ENCODE measurements around the gene RNLS. TPM values are rescaled to one million over a fixed set of nuclear protein-coding genes. Genes with fewer than 3 reads are reported as not detected.

Gene RNLS
- total RNA-seq (2014; rRNA removed; shearing (Covaris generic)): 47.5 and 50.9 TPM in 2 replicates
- polyA plus RNA-seq (2015; cell fraction: cytosol; rRNA removed): 17.8 and 18.9 TPM in 2 replicates
- 7.5 and 8.4 TPM in 2 replicates for polyA plus RNA-seq (2015; cell fraction: nucleus; rRNA removed)

DNA sequence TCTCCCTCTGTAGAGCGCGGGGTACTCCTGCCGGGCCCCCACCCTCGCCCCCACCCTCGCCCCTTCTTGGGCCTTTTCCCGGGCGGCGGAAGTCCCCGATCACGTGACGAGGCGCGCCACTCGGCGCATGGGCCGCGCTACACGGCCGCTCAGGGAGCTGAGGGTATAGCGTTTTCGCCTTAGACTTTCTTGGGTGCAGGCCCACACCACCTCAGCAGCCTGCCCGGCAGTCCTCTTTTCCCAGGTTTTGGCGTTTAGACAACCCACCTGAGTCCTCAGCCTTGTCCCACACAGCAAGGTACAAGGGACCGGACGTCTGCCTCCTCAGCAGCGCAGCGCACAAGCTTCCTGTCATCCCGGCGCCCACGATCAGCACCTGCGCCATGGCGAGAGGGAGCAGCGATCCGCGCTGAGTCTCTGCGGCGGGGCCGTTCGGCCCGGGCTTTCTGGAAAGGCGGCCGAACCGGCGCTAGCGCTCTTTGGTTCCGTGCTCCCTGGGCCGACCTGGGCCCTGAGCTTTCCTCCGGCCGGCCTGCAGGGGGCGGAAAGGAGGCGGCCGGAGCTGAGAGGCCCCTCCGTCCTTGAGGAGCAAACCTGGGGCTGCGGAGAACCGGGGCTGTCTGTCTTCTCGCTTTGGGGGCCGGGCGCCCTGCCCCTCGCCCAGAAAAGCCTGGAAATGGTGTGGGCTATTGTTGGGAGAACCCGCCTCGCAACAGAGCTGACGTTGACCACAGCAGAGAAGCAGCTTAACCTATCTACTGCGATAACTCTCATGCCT is at the start of gene RNLS:
Gene RNLS, minus strand, starts transcription at position 513 of the 778 bp plus-strand sequence.
- DNase-seq (ENCODE audit: low read depth, low spot score): peak; percentile 30
- in situ Hi-C loops (cut with HindIII; ENCODE audit: low pct_unique_long_range_greater_than_20kb, low sequenced_read_pairs): no loop called here

DNA sequence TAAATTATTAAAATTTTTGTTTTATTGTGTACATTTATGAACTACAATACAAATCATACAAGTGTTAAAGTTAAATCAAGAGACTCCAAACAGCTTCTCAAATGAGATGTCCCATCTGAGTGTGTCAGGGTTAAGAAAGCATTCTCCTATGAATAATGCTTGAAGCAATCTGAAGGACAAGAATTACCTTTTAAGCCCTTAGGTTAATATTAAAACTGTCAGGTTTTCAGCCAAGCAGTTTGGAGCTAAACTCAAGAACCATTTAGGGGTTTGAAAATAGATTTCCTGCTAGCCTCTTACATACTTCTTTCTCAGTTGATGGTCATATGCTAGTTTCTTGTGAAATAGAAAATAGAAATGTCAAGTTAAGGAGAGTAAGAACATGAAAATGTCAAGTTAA is 41.7 kb upstream of the RNLS start:
- in situ Hi-C loops (cut with HindIII; ENCODE audit: low pct_unique_long_range_greater_than_20kb, low sequenced_read_pairs): no loop called here
- DNase-seq (ENCODE audit: low read depth, low spot score): no peak

DNA sequence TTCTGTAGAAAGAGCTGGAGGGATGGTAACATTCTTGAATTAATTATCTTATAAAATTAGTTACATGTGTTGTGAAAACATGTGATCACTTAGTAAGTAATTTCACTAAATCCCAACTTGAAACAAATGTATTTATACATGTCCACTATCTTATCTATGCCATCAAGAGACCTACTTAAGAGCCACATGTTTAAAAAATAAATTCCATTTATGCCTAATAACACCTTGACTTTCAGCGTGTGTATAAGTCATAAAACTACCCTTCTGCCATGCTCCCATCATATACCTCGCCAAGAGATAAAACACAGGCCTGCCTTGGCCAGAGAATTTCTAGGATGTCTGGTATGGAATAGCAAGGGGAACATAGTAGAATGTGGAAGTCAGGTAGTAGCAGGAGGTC is 40.7 kb upstream of the RNLS start:
- in situ Hi-C loops (cut with HindIII; ENCODE audit: low pct_unique_long_range_greater_than_20kb, low sequenced_read_pairs): no loop called here
- DNase-seq (ENCODE audit: low read depth, low spot score): no peak

DNA sequence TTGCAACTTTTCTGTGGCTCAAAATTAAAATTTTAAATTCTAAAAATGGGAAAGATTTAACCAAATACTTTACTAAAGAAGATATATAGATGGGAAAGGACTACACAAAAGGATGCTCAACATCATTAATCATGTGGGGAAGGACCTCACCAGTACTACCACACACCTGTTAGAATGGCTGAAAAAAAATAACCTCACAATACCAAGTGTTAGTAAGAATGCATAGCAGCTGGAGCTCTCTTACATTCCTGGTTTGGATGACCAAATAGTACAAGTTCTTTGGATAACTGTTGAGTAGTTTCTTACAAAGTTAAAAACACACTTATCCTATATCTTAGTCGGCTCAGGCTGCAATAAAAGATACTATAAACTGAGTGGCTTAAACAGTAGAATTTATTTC is 37.3 kb upstream of the RNLS start:
- in situ Hi-C loops (cut with HindIII; ENCODE audit: low pct_unique_long_range_greater_than_20kb, low sequenced_read_pairs): no loop called here

DNA sequence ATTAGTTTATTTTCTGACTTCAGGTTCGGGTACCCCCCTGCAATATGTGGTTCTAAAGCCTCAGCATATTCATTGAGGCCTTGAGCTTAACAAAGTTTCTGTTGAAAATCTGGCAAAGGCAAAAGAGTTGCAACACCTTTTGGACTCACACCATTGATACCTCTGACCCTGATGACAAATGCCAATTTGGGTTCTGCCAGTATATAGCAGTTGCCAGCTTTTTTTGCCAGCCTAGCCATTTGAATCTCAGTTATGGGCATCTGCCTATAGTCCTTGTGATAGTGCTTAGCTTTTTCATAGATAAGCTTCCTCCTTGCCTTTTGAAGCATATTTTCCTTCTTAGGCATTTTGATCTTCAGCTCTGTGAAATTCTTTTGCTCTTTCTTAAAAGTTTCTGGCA is 35.4 kb upstream of the RNLS start:
- no peak for DNase-seq (ENCODE audit: low read depth, low spot score)
- in situ Hi-C loops (cut with HindIII; ENCODE audit: low pct_unique_long_range_greater_than_20kb, low sequenced_read_pairs): no loop called here

More for the DNA sequence above, 37.3 kb upstream of the RNLS start:
- no peak for DNase-seq (ENCODE audit: low read depth, low spot score)

DNA sequence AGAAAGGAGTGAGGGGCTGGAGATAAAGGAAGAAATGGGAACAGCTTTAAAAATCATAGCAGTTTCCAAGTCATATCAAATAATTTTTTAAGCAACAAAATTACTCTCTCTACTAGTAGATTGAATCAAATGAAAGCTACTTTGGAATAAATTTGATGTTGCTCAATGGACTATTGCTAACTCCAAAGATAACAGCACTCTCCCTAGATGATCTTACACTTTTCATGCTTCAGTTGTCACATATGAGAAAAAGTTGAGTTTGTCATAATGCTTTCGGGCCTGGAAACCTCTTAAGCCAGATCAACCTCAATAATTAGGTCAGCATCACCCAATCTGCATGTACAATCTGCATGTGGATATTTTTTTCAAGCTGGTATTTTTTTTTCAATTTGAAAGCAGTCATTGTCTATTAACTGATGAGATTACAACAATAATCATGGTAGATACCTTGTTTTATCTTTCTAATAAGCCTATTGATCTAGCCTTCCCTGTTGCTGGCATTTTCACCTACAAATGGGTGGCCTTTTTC is 34.7 kb upstream of the RNLS start:
- in situ Hi-C loops (cut with HindIII; ENCODE audit: low pct_unique_long_range_greater_than_20kb, low sequenced_read_pairs): no loop called here
- no peak for DNase-seq (ENCODE audit: low read depth, low spot score)

DNA sequence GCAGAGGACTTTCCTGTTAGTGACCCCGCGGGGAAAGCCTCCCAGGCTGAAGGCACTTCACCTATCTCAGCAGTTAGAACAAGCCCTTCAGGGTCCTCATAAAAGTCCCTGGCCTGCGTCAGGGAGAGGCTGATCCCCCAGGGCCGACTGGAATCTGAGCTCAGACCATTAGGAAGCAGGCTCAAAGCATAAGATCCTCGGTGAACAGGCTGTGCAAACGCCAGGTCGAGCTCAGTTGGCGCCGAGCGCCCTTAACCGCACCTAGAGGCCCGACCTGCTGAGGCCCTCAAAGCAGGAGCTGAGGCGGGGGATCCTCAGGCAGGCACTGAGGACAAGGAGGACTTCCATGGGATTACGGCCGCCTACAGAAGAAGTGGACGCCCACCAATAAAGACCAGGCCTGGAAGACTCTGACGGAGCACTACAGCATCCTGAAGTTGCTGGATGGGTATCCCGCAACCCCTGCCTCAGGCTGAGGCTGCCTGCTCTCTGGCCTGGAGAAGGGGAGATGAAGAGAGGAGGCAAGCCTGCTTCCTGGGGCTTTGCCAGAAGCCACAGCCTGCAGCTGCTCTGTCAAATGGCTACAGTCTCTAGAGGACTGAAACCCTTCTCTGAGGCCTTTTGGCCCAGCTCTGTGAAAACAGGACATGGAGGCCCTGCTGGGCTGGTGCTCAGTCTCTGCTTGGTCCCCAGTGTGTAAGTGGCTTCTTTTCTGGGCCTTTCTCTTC is 33.3 kb upstream of the RNLS start:
- DNase-seq (ENCODE audit: low read depth, low spot score): no peak
- in situ Hi-C loops (cut with HindIII; ENCODE audit: low pct_unique_long_range_greater_than_20kb, low sequenced_read_pairs): no loop called here

DNA sequence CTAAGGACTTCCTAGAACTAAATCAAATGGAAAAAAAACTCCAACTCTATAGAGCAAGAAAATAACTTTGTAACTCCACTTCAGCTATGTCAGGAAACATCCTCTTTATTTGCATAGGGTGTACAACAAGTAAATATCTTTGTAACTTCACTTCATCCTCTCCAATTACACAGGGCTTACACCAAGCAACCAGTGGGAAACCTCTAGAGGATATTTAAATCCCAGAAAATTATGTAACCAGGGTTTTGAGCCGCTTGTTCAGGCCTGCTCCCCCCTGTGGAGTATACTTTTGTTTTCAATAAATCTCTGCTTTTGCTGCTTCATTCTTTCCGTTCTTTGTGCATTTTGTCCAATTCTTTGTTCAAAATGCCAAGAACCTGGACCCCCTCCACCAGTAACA is 25.7 kb upstream of the RNLS start:
- in situ Hi-C loops (cut with HindIII; ENCODE audit: low pct_unique_long_range_greater_than_20kb, low sequenced_read_pairs): no loop called here

DNA sequence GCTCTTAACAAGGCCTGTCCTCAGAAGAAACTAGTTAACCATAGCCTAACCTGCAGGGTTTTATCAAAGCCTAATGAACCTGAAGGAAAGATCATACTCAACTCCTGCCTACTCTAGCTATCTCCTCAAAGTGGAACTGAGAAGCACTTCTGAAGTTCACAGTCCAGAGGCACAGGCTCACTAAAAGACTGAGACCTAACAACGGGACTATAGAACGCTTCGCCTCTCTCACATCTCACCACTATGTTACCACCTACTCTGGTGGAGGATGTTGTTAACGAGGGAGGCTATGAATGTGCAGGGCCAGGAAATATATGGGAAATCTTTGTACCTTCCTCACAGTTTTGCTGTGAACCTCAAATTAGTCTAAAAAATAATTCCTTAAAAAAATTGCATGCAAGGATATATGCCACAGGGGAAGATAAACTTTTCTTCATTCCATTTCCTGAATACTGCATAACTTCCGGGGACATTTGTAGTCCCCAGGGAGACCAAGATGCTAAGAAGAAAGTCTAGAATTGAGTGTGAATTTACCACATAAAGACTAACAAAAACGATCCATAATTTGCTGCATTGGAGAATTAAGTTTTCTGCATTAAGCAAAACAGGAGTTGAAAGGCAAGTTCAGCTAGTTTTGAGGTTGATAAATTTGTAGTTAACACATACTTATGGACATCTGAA is 25.1 kb upstream of the RNLS start:
- in situ Hi-C loops (cut with HindIII; ENCODE audit: low pct_unique_long_range_greater_than_20kb, low sequenced_read_pairs): no loop called here

More for the DNA sequence above, 25.7 kb upstream of the RNLS start:
- DNase-seq (ENCODE audit: low read depth, low spot score): no peak

DNA sequence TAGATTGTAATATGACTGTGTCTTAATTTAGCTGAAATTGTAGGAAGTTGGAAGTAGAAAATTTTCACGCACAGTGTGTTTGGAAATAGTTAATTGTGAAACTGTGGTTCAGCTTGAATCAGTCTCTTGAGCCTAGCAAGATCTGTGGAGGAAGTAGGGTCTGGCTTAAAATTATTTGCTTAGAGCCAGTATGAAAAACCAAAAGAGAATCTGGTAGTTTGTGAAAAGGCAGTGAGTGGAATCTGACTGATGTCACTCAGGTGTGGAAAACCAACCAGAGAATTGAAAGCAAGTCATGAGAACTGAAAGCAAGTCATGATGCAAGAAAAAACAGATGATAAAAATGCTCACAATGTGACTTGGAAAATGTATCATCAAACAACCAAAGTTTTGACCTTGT is 14.9 kb upstream of the RNLS start:
- no peak for DNase-seq (ENCODE audit: low read depth, low spot score)
- in situ Hi-C loops (cut with HindIII; ENCODE audit: low pct_unique_long_range_greater_than_20kb, low sequenced_read_pairs): no loop called here

More for the DNA sequence above, 25.1 kb upstream of the RNLS start:
- no peak for DNase-seq (ENCODE audit: low read depth, low spot score)

DNA sequence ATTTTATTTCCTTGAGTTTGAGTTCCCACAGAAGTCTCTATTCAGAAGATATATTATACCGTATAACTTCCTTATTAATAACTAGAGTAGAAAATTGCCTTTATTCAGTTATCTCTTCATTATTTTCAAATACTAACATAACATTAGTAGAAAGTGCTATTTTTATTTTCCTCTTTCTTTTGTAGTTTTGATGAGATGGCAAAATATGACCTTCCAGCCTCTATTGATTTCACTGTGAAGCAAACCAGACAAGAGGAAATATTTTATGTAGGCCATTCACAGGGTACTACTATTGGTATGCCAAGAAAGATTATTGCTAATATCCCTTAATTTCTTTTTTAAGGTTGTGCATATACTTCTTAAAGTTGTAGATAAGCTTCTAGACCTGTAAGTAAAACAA is 11.4 kb upstream of the RNLS start:
- in situ Hi-C loops (cut with HindIII; ENCODE audit: low pct_unique_long_range_greater_than_20kb, low sequenced_read_pairs): no loop called here
- DNase-seq (ENCODE audit: low read depth, low spot score): no peak

DNA sequence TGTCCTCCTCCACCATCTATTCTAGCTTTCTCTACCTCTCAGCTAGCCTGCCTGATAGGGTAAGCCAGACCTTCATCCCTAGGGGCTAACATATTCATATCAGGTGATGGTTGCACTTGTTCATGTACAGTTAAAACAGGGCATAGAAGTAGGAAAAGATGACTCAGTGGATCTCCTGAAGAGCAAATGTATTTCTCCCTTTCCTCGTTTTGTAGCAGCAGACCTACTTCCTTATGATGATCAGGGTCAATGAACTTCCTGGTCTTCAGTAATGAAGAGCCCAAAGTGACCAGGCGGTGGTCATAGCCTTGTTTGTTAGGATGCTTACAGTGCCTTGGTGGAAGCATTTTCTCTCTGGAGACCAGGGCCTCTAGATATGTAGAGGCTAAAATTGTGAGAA is 9.8 kb upstream of the RNLS start:
- DNase-seq (ENCODE audit: low read depth, low spot score): no peak
- in situ Hi-C loops (cut with HindIII; ENCODE audit: low pct_unique_long_range_greater_than_20kb, low sequenced_read_pairs): no loop called here

DNA sequence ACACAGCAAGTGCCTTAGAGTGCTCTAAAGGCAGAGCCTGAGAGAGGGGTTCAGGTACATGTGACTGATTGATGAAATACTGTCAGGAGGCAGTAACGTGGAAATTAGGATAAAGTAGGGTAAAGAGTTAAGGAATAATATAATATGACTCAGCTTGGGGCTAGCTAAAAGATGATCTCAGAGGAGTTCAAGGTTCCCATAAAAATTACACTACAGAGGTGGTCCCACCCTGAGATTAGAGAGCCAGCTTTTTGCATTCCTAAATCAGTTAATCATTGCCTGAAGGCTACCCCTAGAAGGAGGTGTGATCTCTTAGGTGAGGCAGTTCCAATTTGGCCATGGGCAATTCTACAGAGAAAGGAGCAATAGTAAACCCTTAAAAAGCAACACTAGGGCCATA is 9.3 kb upstream of the RNLS start:
- in situ Hi-C loops (cut with HindIII; ENCODE audit: low pct_unique_long_range_greater_than_20kb, low sequenced_read_pairs): no loop called here
- no peak for DNase-seq (ENCODE audit: low read depth, low spot score)

DNA sequence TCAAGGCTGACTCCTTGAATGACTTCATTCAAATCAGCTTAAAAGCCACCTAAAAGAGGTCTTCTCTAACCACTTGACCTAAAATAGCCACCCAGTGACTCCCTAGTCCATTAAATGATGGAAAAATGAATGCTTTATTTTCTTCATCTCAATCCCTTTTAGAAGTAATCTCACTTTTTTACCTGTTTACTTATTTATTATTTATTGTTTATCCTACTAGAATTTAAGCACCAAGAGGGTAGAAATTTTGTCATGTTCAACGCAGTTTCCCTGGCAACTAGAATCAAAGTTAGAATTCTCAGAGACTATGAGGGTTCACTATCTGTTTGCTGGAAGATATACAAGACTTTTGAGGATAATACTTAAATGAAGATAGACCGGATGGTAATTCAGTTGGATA is 3.3 kb upstream of the RNLS start, which contains the start of gene LIPJ:
Gene LIPJ, plus strand, starts transcription at position 301 of the 400 bp plus-strand sequence. CDS start 3,926 bp downstream, outside the sequence.
- in situ Hi-C loops (cut with HindIII; ENCODE audit: low pct_unique_long_range_greater_than_20kb, low sequenced_read_pairs): no loop called here
- no peak for DNase-seq (ENCODE audit: low read depth, low spot score)

DNA sequence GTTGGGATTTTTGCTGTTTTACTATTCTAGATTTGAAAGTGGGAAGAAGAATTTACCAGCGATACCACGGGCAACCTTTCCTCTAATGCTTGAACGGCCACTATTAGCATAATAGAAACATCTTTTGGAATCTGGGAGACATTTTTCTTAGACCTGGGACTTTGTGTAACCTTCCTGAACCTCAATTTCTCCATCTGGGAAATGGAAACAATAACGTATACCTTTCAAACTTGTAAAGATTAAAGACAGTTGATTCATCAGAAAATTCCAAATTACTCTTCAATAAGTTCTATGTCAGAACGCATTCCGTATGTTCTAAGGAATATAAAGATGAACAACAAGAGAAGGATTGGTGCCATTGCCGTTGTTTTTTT is 453 bp upstream of the RNLS start:
- in situ Hi-C loops (cut with HindIII; ENCODE audit: low pct_unique_long_range_greater_than_20kb, low sequenced_read_pairs): no loop called here

DNA sequence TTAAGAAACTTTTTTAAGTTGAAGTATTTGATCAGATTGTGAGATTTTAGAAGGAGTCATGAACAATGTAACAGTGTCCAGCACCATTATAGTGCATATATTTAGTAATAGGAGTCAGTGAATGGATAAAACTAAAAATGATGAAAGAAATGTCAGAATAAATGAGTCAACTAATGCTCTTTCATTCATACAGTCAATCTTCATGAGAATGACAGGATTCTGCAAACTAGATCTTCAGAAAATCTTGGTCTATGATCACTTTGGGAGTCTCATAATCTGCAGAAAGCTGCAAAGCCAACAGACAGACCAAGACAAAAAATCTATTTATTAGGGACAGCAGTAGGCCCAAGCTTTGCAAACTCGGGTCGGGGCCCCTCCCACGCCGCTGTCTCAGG is 710 bp downstream of the RNLS start:
- no peak for DNase-seq (ENCODE audit: low read depth, low spot score)
- in situ Hi-C loops (cut with HindIII; ENCODE audit: low pct_unique_long_range_greater_than_20kb, low sequenced_read_pairs): no loop called here

More for the DNA sequence above, 453 bp upstream of the RNLS start:
- DNase-seq (ENCODE audit: low read depth, low spot score): no peak

DNA sequence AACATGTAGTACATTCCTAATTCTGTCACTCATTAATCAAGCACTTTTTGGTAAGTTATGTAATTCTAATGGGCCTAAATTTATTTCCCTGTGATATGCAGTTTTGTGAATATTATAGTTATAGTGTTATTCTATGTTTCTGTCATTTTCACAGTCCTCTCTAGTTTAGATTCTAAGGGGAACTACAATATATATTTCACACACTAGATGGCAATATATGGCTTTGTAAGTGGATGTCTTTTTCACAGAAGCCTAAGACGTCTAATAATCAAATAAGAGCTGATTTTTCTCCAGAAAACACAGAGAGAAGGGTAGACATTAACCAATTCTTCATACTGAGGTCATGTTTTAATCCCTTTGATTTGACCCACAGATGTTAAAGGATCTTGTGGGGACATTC is 18.0 kb downstream of the RNLS start:
- DNase-seq (ENCODE audit: low read depth, low spot score): peak; percentile 50
- in situ Hi-C loops (cut with HindIII; ENCODE audit: low pct_unique_long_range_greater_than_20kb, low sequenced_read_pairs): no loop called here

DNA sequence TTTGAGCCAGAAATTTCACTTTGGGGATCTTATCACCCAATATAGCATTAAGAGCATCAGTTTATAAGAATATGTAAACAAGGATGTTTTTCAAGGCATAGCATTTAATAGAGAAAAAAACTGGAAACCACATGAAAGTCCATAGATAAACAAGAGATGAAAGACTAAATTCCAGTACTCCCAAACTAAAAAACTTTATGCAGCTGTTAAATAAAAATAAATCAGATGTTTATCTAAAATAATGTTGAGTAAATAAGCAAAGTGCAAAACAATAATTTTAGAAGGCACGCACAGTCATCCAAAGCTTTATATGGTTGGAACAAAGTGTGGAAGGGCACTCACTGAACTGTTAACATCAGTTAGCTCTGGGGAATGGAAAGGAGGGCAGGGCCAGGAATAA is 21.0 kb downstream of the RNLS start:
- no peak for DNase-seq (ENCODE audit: low read depth, low spot score)
- in situ Hi-C loops (cut with HindIII; ENCODE audit: low pct_unique_long_range_greater_than_20kb, low sequenced_read_pairs): no loop called here
